ENCODE measurements around the gene RAB11FIP4.
"Not testable (repeated sequence)": the region's sequence is repeated elsewhere in the genome, so short reads cannot be mapped to it uniquely, and the experiment has no call there.

The RAB11FIP4 gene

DNA sequence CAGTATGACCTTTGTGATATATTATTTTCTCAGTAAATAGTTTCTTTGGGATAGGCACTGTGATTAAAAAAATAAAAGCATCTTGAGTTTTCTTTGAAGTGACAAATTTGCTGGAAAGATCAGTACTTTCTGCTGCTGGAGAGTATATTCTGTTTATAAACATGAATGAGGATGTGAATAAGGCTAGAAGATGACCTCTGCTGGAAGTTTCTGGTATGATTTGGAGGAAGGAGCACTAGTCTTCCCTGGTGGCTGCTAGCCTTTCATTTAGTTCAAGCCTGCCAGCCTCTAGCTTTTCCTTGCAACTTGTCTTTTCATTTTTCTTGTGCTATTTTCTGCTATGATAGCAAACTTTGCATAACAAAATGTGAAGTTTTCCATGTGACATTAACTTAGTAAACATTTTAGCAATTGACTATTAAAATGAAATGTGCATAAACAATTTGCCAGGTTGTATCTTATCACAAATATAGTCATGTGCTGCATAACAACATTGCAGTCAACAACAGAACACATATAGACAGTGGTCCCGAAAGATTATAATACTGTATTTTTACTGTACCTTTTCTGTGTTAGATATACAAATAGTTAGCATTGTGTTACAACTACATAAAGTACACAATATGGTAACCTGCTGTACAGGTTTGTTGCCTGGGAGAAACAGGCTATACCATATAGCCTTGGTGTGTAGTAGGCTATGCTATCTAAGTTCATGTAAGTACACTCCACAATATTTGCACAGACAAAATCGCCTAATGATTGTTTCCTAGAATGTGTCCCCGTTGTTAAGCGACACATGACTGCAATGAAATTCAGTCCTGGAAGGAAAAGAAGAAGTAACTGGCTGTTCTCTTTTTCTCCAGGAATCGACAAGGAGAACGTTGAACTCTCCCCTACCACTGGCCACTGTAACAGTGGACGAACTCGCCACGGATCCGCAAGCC is 18.1 kb upstream of the RAB11FIP4 start:
- Histone ChIP-seq H3K36me3 (ENCODE audit: control insufficient read depth in 2 of 2, insufficient read depth in 2 of 2, low read length in 2 of 2) (peaks cover 2 to 4% of the 10 kb centered on the region in 2 donors), H3K4me1 (ENCODE audit: control insufficient read depth, insufficient read depth, low read length) (no peaks in the 10 kb centered on the region), H3K9me3 (ENCODE audit: control insufficient read depth in 2 of 2, low read length in 2 of 2) (no peaks in the 10 kb centered on the region), H3K9ac (ENCODE audit: low read length in 2 of 2) (no peak overlapping the region), H3K27ac (ENCODE audit: low read length) (no peak overlapping the region), H3K4me3 (ENCODE audit: low read length in 2 of 2) (no peak overlapping the region), H3K27me3 (ENCODE audit: control insufficient read depth in 1 of 2, insufficient read depth in 2 of 2, low read length in 2 of 2) (no peaks in the 10 kb centered on the region)

GRCh38 chr17:31374094-31374447 is 17.4 kb upstream of the RAB11FIP4 start:
- Histone ChIP-seq H3K4me3 (ENCODE audit: low read length in 2 of 2) (no peak overlapping the region), H3K36me3 (ENCODE audit: control insufficient read depth in 2 of 2, insufficient read depth in 2 of 2, low read length in 2 of 2) (peaks cover 2 to 4% of the 10 kb centered on the region in 2 donors), H3K27ac (ENCODE audit: low read length) (no peak overlapping the region)

GRCh38 chr17:31374503-31374902 is 17.0 kb upstream of the RAB11FIP4 start:
- no peaks in the 10 kb centered on the region for H3K4me1 ChIP-seq (ENCODE audit: control insufficient read depth, insufficient read depth, low read length)
- H3K27me3 ChIP-seq (ENCODE audit: control insufficient read depth in 1 of 2, insufficient read depth in 2 of 2, low read length in 2 of 2), result no peaks in the 10 kb centered on the region
- no peak overlapping the region for H3K9ac ChIP-seq (ENCODE audit: low read length in 2 of 2)
- H3K36me3 ChIP-seq (ENCODE audit: control insufficient read depth in 2 of 2, insufficient read depth in 2 of 2, low read length in 2 of 2), result peaks cover 2 to 4% of the 10 kb centered on the region in 2 donors
- no peak overlapping the region for H3K4me3 ChIP-seq (ENCODE audit: low read length in 2 of 2)
- H3K27ac ChIP-seq (ENCODE audit: low read length), result no peak overlapping the region
- no peaks in the 10 kb centered on the region for H3K9me3 ChIP-seq (ENCODE audit: control insufficient read depth in 2 of 2, low read length in 2 of 2)

More at GRCh38 chr17:31374094-31374447, 17.4 kb upstream of the RAB11FIP4 start:
- Histone ChIP-seq H3K9me3 (ENCODE audit: control insufficient read depth in 2 of 2, low read length in 2 of 2) (no peaks in the 10 kb centered on the region), H3K9ac (ENCODE audit: low read length in 2 of 2) (no peak overlapping the region), H3K27me3 (ENCODE audit: control insufficient read depth in 1 of 2, insufficient read depth in 2 of 2, low read length in 2 of 2) (no peaks in the 10 kb centered on the region), H3K4me1 (ENCODE audit: control insufficient read depth, insufficient read depth, low read length) (no peaks in the 10 kb centered on the region)

DNA sequence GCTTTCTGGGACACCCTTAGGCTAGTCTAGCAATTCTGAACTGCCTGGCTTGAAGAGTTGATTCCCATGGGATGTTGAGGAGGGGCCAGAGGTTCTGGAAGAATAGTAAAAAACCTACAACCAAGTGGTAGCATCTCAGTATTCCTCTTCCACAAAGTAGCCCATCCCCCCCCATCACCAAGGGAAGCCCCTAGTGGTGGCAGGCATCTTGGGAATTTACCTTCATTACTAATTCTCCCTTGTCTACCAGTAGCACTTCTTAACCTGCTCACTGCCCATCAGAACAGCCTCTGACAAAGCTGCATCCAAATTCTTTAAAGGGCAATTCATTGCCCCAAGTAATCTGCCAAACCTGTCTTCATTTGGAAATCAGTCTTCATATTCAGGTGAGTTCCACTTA is 12.8 kb upstream of the RAB11FIP4 start:
- Histone ChIP-seq H3K9me3 (ENCODE audit: control insufficient read depth in 2 of 2, low read length in 2 of 2) (no peaks in the 10 kb centered on the region), H3K4me1 (ENCODE audit: control insufficient read depth, insufficient read depth, low read length) (no peaks in the 10 kb centered on the region), H3K36me3 (ENCODE audit: control insufficient read depth in 2 of 2, insufficient read depth in 2 of 2, low read length in 2 of 2) (peaks cover 6 to 7% of the 10 kb centered on the region in 2 donors), H3K27me3 (ENCODE audit: control insufficient read depth in 1 of 2, insufficient read depth in 2 of 2, low read length in 2 of 2) (no peaks in the 10 kb centered on the region), H3K4me3 (ENCODE audit: low read length in 2 of 2) (no peak overlapping the region), H3K9ac (ENCODE audit: low read length in 2 of 2) (no peak overlapping the region), H3K27ac (ENCODE audit: low read length) (no peak overlapping the region)

- Histone ChIP-seq H3K4me1 (ENCODE audit: control insufficient read depth, insufficient read depth, low read length) (no peaks in the 10 kb centered on the region), H3K9me3 (ENCODE audit: control insufficient read depth in 2 of 2, low read length in 2 of 2) (no peaks in the 10 kb centered on the region), H3K4me3 (ENCODE audit: low read length in 2 of 2) (no peak overlapping the region), H3K27me3 (ENCODE audit: control insufficient read depth in 1 of 2, insufficient read depth in 2 of 2, low read length in 2 of 2) (no peaks in the 10 kb centered on the region), H3K36me3 (ENCODE audit: control insufficient read depth in 2 of 2, insufficient read depth in 2 of 2, low read length in 2 of 2) (peaks cover 3 to 6% of the 10 kb centered on the region in 2 donors), H3K27ac (ENCODE audit: low read length) (no peak overlapping the region), H3K9ac (ENCODE audit: low read length in 2 of 2) (no peak overlapping the region)
These were observed 11.8 kb upstream of the RAB11FIP4 start for GRCh38 chr17:31379597-31380205.

DNA sequence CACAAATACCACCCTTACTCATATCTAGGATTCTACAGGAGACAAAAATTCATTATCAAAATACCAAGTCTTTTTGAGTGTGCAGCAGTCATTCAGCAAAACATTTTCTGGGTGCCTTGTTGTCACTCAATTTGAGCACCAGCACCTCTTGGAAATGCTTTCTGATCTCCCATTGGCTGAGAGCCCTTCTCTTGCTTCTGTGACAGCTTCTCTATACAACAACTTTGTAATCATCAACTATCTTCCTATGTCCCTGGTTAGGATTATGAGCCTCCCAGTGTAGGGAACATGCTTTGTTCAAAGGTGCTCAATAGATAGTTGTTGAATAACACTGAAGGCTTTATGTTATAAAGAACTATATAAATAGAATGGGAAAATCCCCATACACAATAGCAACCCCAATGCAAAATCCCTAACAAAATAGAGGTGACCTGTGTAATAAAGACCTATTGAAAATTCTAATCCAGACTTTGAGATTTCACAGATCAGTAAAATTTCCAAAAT is 10.3 kb upstream of the RAB11FIP4 start:
- Histone ChIP-seq H3K9me3 (ENCODE audit: control insufficient read depth in 2 of 2, low read length in 2 of 2) (no peaks in the 10 kb centered on the region), H3K4me3 (ENCODE audit: low read length in 2 of 2) (no peak overlapping the region), H3K27ac (ENCODE audit: low read length) (no peak overlapping the region), H3K4me1 (ENCODE audit: control insufficient read depth, insufficient read depth, low read length) (no peaks in the 10 kb centered on the region), H3K9ac (ENCODE audit: low read length in 2 of 2) (no peak overlapping the region), H3K36me3 (ENCODE audit: control insufficient read depth in 2 of 2, insufficient read depth in 2 of 2, low read length in 2 of 2) (peaks cover 3 to 6% of the 10 kb centered on the region in 2 donors), H3K27me3 (ENCODE audit: control insufficient read depth in 1 of 2, insufficient read depth in 2 of 2, low read length in 2 of 2) (no peaks in the 10 kb centered on the region)

GRCh38 chr17:31382668-31383275 is 8.7 kb upstream of the RAB11FIP4 start:
- not testable (repeated sequence) for H3K9me3 ChIP-seq (ENCODE audit: control insufficient read depth in 2 of 2, low read length in 2 of 2); H3K9ac ChIP-seq (ENCODE audit: low read length in 2 of 2); H3K36me3 ChIP-seq (ENCODE audit: control insufficient read depth in 2 of 2, insufficient read depth in 2 of 2, low read length in 2 of 2); H3K27ac ChIP-seq (ENCODE audit: low read length); H3K27me3 ChIP-seq (ENCODE audit: control insufficient read depth in 1 of 2, insufficient read depth in 2 of 2, low read length in 2 of 2); H3K4me3 ChIP-seq (ENCODE audit: low read length in 2 of 2); H3K4me1 ChIP-seq (ENCODE audit: control insufficient read depth, insufficient read depth, low read length)

DNA sequence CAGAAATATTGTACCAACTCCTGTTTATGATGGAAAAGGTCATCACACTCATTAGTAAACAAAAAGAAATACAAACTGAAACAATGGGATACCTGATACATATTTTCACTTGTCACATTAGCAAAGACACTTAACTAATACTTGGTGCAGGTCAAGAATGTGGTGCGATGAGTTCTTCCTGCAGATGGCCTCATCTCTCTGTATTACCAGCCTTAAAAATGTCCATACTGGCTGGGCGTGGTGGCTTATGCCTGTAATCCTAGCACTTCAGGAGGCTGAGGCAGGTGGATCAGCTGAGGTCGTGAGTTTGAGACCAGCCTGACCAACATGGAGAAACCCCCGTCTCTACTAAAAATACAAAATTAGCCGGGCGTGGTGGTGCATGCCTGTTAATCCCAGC is 8.0 kb upstream of the RAB11FIP4 start:
- not testable (repeated sequence) for H3K4me3 ChIP-seq (ENCODE audit: low read length in 2 of 2); H3K4me1 ChIP-seq (ENCODE audit: control insufficient read depth, insufficient read depth, low read length); H3K27ac ChIP-seq (ENCODE audit: low read length); H3K9ac ChIP-seq (ENCODE audit: low read length in 2 of 2); H3K9me3 ChIP-seq (ENCODE audit: control insufficient read depth in 2 of 2, low read length in 2 of 2); H3K27me3 ChIP-seq (ENCODE audit: control insufficient read depth in 1 of 2, insufficient read depth in 2 of 2, low read length in 2 of 2); H3K36me3 ChIP-seq (ENCODE audit: control insufficient read depth in 2 of 2, insufficient read depth in 2 of 2, low read length in 2 of 2)

- H3K27ac ChIP-seq (ENCODE audit: low read length), result no peak overlapping the region
- no peaks in the 10 kb centered on the region for H3K9me3 ChIP-seq (ENCODE audit: control insufficient read depth in 2 of 2, low read length in 2 of 2)
- no peaks in the 10 kb centered on the region for H3K4me1 ChIP-seq (ENCODE audit: control insufficient read depth, insufficient read depth, low read length)
- peaks cover 3 to 4% of the 10 kb centered on the region in 2 donors for H3K36me3 ChIP-seq (ENCODE audit: control insufficient read depth in 2 of 2, insufficient read depth in 2 of 2, low read length in 2 of 2)
- peaks cover 15% of the 10 kb centered on the region in 2 donors for H3K27me3 ChIP-seq (ENCODE audit: control insufficient read depth in 1 of 2, insufficient read depth in 2 of 2, low read length in 2 of 2)
- H3K9ac ChIP-seq (ENCODE audit: low read length in 2 of 2), result no peak overlapping the region
- no peak overlapping the region for H3K4me3 ChIP-seq (ENCODE audit: low read length in 2 of 2)
These were observed 5.8 kb upstream of the RAB11FIP4 start for GRCh38 chr17:31385428-31386285.

DNA sequence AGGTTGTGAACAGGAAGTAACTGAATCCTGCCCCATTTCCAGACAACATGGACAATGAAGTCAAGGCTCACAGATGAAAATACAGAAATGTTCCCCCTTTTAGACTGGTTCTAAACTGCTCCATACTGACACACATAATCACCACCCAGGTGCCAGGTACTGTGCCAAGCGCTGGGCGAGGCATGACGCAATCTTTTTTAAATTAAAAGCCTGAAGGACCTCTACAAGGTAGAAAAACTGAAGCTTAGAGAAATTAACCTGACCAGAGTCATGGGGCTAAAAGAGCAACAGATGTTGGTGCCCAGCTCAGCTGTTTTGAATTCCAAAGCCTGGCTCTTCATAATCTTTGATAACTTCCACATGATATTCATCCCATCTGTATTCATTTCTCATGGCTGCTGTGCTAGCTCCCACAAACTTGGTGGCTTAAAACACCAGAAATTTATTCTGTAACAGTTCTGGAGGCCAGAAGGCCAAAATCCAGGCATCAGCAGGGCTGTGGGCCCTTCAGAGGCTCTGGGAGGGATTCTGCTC is 4.9 kb upstream of the RAB11FIP4 start:
- H3K9me3 ChIP-seq (ENCODE audit: control insufficient read depth in 2 of 2, low read length in 2 of 2), result no peaks in the 10 kb centered on the region
- no peak overlapping the region for H3K4me3 ChIP-seq (ENCODE audit: low read length in 2 of 2)
- H3K9ac ChIP-seq (ENCODE audit: low read length in 2 of 2), result no peak overlapping the region
- H3K36me3 ChIP-seq (ENCODE audit: control insufficient read depth in 2 of 2, insufficient read depth in 2 of 2, low read length in 2 of 2), result peaks cover 3 to 4% of the 10 kb centered on the region in 2 donors
- no peak overlapping the region for H3K27ac ChIP-seq (ENCODE audit: low read length)
- peaks cover 19 to 21% of the 10 kb centered on the region in 2 donors for H3K27me3 ChIP-seq (ENCODE audit: control insufficient read depth in 1 of 2, insufficient read depth in 2 of 2, low read length in 2 of 2)
- peaks cover 3% of the 10 kb centered on the region for H3K4me1 ChIP-seq (ENCODE audit: control insufficient read depth, insufficient read depth, low read length)
